ENCODE data around the gene TTC19.

TTC19 gene

DNA sequence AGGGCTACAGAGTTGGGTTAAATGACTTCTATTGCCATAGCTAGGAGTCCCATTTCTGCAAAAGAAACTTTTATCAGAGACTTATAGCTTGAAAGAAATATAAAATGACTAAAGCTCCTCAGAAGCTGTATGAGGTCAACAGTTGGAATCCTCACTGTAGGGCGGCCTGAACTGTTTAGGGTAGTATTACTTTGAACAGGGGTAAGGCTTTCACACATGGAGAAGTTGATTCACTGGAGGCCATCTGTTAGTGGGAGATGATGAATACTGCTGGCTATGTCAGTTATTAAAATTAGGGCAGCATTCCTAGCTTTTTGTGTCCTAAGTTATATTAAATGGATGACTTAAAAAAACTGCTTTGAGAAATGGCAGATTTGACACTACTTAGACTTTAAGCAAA lies 6.0 kb downstream of the TTC19 start:
- no peaks in the 10 kb centered on the region for H3K9me3 ChIP-seq (ENCODE audit: low read length)

GRCh38 chr17:16007439-16007838 lies 7.8 kb downstream of the TTC19 start:
- Histone ChIP-seq H3K36me3 (ENCODE audit: insufficient read depth, low read length) (peaks cover 63% of the 10 kb centered on the region), H3K4me3 (ENCODE audit: low read depth in 1 of 2, low read length in 2 of 2) (no peak overlapping the region), H3K9ac (ENCODE audit: low read length) (no peak overlapping the region), H3K4me1 (ENCODE audit: insufficient read depth, low read length) (no peaks in the 10 kb centered on the region), H3K27ac (ENCODE audit: low read depth, low read length) (no peak overlapping the region), H3K27me3 (ENCODE audit: control insufficient read depth in 1 of 2, insufficient read depth in 2 of 2, low read length in 2 of 2) (no peaks in the 10 kb centered on the region), H3K9me3 (ENCODE audit: low read length) (no peaks in the 10 kb centered on the region)

More for the DNA sequence above, 6.0 kb downstream of the TTC19 start:
- Histone ChIP-seq H3K4me1 (ENCODE audit: insufficient read depth, low read length) (peaks cover 9% of the 10 kb centered on the region), H3K36me3 (ENCODE audit: insufficient read depth, low read length) (peaks cover 72% of the 10 kb centered on the region), H3K27me3 (ENCODE audit: control insufficient read depth in 1 of 2, insufficient read depth in 2 of 2, low read length in 2 of 2) (no peaks in the 10 kb centered on the region), H3K9ac (ENCODE audit: low read length) (no peak overlapping the region), H3K27ac (ENCODE audit: low read depth, low read length) (no peak overlapping the region), H3K4me3 (ENCODE audit: low read depth in 1 of 2, low read length in 2 of 2) (no peak overlapping the region)

GRCh38 chr17:16013943-16014407 lies 14.4 kb downstream of the TTC19 start:
- no peak overlapping the region for H3K9ac ChIP-seq (ENCODE audit: low read length)
- no peaks in the 10 kb centered on the region for H3K4me1 ChIP-seq (ENCODE audit: insufficient read depth, low read length)
- no peak overlapping the region for H3K27ac ChIP-seq (ENCODE audit: low read depth, low read length)
- no peaks in the 10 kb centered on the region for H3K9me3 ChIP-seq (ENCODE audit: low read length)
- H3K36me3 ChIP-seq (ENCODE audit: insufficient read depth, low read length) = peaks cover 34% of the 10 kb centered on the region
- no peaks in the 10 kb centered on the region for H3K27me3 ChIP-seq (ENCODE audit: control insufficient read depth in 1 of 2, insufficient read depth in 2 of 2, low read length in 2 of 2)
- no peak overlapping the region for H3K4me3 ChIP-seq (ENCODE audit: low read depth in 1 of 2, low read length in 2 of 2)

GRCh38 chr17:16019347-16019746 lies 19.7 kb downstream of the TTC19 start:
- no peak overlapping the region for H3K4me3 ChIP-seq (ENCODE audit: low read depth in 1 of 2, low read length in 2 of 2)
- H3K4me1 ChIP-seq (ENCODE audit: insufficient read depth, low read length) = peaks cover 15% of the 10 kb centered on the region
- no peak overlapping the region for H3K27ac ChIP-seq (ENCODE audit: low read depth, low read length)
- no peak overlapping the region for H3K9ac ChIP-seq (ENCODE audit: low read length)
- H3K9me3 ChIP-seq (ENCODE audit: low read length) = no peaks in the 10 kb centered on the region
- peaks cover 25% of the 10 kb centered on the region for H3K36me3 ChIP-seq (ENCODE audit: insufficient read depth, low read length)
- no peaks in the 10 kb centered on the region for H3K27me3 ChIP-seq (ENCODE audit: control insufficient read depth in 1 of 2, insufficient read depth in 2 of 2, low read length in 2 of 2)

DNA sequence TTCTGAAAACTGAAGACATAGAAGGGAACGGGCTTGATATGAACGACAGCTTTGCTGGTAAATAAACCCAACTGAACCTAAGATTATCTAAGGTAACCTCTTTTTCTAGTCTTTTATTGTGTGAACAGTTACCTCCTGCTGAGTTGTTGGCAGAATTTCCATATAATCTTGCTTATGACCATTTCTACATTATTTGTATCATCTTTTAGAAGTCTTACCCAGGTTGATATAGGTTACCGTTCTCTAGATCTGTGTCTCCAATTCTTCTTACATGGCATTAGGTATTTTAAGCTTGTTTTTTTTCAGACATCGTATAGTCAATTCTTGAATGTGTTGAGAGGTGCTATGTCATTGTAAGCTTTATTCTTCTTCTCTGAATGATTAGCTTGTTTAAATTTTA lies 24.3 kb downstream of the TTC19 start:
- Histone ChIP-seq H3K27me3 (ENCODE audit: control insufficient read depth in 1 of 2, insufficient read depth in 2 of 2, low read length in 2 of 2) (no peaks in the 10 kb centered on the region), H3K36me3 (ENCODE audit: insufficient read depth, low read length) (peaks cover 45% of the 10 kb centered on the region), H3K27ac (ENCODE audit: low read depth, low read length) (no peak overlapping the region), H3K9ac (ENCODE audit: low read length) (no peak overlapping the region), H3K4me3 (ENCODE audit: low read depth in 1 of 2, low read length in 2 of 2) (no peak overlapping the region), H3K4me1 (ENCODE audit: insufficient read depth, low read length) (peaks cover 15% of the 10 kb centered on the region), H3K9me3 (ENCODE audit: low read length) (no peaks in the 10 kb centered on the region)

DNA sequence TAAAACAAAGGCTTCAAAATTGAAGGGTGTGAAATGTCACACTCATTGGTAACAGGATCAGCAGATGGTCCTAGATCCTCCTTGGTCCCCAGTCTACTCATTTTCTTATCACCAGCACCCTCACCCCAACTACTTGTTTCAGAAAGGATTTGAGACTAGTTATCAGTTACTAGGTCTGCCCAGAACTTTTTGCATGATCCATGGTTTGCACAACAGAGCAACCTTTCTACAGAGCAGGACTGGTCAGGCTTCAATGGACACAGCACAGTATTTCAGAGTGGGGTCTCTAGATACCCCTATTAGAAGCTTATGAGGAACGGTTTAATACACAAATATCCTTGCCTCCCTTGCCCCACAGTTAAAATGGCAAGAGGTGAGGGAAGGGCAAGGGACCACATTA lies 25.6 kb downstream of the TTC19 start:
- Histone ChIP-seq H3K9me3 (ENCODE audit: low read length) (no peaks in the 10 kb centered on the region), H3K4me1 (ENCODE audit: insufficient read depth, low read length) (peaks cover 7% of the 10 kb centered on the region), H3K27ac (ENCODE audit: low read depth, low read length) (no peak overlapping the region), H3K9ac (ENCODE audit: low read length) (no peak overlapping the region), H3K36me3 (ENCODE audit: insufficient read depth, low read length) (peaks cover 54% of the 10 kb centered on the region), H3K4me3 (ENCODE audit: low read depth in 1 of 2, low read length in 2 of 2) (no peak overlapping the region), H3K27me3 (ENCODE audit: control insufficient read depth in 1 of 2, insufficient read depth in 2 of 2, low read length in 2 of 2) (no peaks in the 10 kb centered on the region)

- Histone ChIP-seq H3K4me1 (ENCODE audit: insufficient read depth, low read length) (peaks cover under 1% of the 10 kb centered on the region), H3K9me3 (ENCODE audit: low read length) (no peaks in the 10 kb centered on the region), H3K36me3 (ENCODE audit: insufficient read depth, low read length) (peaks cover 68% of the 10 kb centered on the region), H3K27ac (ENCODE audit: low read depth, low read length) (no peak overlapping the region), H3K27me3 (ENCODE audit: control insufficient read depth in 1 of 2, insufficient read depth in 2 of 2, low read length in 2 of 2) (no peaks in the 10 kb centered on the region), H3K4me3 (ENCODE audit: low read depth in 1 of 2, low read length in 2 of 2) (no peak overlapping the region), H3K9ac (ENCODE audit: low read length) (no peak overlapping the region)
These were observed 27.3 kb downstream of the TTC19 start for GRCh38 chr17:16026895-16027294.

DNA sequence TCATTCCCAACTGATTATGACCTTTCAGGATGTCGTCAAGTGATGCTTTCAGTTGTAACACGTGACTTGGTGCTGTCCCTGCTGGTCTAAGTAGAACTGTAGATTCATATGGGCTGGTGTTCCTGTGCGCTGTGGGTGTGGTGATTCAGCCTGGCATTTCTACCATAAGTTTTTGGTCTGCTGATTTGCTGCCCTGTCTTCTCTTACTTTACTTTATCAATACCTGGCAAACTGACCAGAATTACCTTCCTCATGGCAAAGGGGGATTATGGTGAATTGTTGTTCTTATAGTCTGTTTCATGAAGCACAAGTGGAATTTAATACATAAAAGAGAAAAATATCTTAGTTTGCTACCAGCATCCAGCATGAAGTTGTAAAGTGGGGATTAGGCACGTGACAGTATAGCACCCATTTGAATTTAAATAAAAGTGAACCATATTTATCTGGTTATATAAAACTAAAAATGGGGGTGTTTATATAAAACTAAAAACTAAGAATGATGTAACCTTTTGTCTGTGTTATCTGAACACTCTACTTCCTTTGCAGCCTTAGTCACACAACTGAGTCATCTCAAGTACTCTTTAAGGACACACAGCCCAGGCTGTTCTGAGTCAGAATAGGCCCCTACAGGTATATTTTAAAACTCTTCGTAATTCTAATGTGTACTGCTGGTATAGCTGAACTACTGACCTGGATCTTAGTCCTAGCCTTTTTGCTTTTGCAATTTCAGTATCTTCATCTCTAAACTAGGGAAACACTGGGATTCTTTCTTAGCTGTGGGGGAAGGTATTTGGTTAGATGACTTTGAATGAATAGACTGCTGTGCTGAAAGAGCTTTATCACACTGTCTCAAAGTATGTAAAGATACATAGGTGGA lies 28.3 kb downstream of the TTC19 start:
- Histone ChIP-seq H3K27me3 (ENCODE audit: control insufficient read depth in 1 of 2, insufficient read depth in 2 of 2, low read length in 2 of 2) (no peaks in the 10 kb centered on the region), H3K27ac (ENCODE audit: low read depth, low read length) (no peak overlapping the region), H3K4me1 (ENCODE audit: insufficient read depth, low read length) (no peaks in the 10 kb centered on the region), H3K36me3 (ENCODE audit: insufficient read depth, low read length) (peaks cover 78% of the 10 kb centered on the region), H3K9me3 (ENCODE audit: low read length) (no peaks in the 10 kb centered on the region), H3K9ac (ENCODE audit: low read length) (no peak overlapping the region), H3K4me3 (ENCODE audit: low read depth in 1 of 2, low read length in 2 of 2) (no peak overlapping the region)

DNA sequence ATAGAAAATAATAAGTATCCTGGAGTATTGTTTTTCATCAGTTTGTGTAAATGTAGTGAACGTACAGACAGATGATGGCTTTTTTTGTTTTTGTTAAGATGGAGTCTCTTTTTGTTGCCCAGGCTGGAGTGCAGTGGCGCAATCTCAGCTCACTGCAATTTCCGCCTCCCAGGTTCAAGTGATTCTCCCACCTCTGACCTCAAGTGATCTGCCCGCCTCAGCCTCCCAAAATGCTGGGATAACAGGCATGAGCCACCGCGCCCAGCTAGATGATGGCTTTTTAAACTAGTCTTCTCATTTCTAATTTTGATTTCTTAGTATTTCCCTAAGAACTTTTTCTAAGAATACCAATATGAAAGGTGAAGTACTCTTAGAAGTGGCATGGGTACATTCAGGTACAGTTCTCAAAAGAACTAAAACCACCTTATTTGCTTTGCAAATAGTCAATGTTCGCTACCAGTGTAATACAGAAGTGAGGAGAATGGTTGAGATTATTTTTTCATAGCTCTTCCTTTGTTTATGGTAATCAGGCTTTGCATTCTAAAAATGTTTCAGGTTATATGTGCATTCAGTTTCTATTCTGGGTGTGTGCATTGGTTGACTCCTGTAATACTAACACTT lies 34.2 kb downstream of the TTC19 start:
- Histone ChIP-seq H3K9me3 (ENCODE audit: low read length) (no peaks in the 10 kb centered on the region), H3K27ac (ENCODE audit: low read depth, low read length) (no peak overlapping the region), H3K36me3 (ENCODE audit: insufficient read depth, low read length) (peaks cover 81% of the 10 kb centered on the region), H3K27me3 (ENCODE audit: control insufficient read depth in 1 of 2, insufficient read depth in 2 of 2, low read length in 2 of 2) (no peaks in the 10 kb centered on the region), H3K4me1 (ENCODE audit: insufficient read depth, low read length) (no peaks in the 10 kb centered on the region), H3K9ac (ENCODE audit: low read length) (no peak overlapping the region), H3K4me3 (ENCODE audit: low read depth in 1 of 2, low read length in 2 of 2) (no peak overlapping the region)

DNA sequence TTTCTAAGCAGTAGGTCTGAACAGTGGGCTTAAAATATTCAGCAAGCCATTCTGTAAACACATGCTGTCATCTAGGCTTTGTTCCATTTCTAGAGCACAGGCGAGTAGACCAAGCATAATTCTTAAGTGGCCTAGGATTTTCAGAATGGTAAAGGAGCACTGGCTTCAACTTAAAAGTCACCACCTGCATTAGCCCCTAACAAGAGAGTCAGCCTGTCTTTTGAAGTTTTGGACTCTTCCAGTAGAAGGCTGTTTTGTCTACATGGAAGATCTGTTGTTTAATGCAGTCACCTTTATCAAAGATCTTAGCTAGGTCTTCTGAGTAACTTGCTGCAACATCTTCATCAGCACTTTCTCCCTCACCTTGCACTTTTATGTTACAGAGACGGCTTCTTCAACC lies 36.6 kb downstream of the TTC19 start:
- no peaks in the 10 kb centered on the region for H3K4me1 ChIP-seq (ENCODE audit: insufficient read depth, low read length)
- H3K36me3 ChIP-seq (ENCODE audit: insufficient read depth, low read length) = peaks cover 74% of the 10 kb centered on the region
- no peaks in the 10 kb centered on the region for H3K9me3 ChIP-seq (ENCODE audit: low read length)
- H3K9ac ChIP-seq (ENCODE audit: low read length) = no peak overlapping the region
- H3K27me3 ChIP-seq (ENCODE audit: control insufficient read depth in 1 of 2, insufficient read depth in 2 of 2, low read length in 2 of 2) = no peaks in the 10 kb centered on the region
- no peak overlapping the region for H3K27ac ChIP-seq (ENCODE audit: low read depth, low read length)
- no peak overlapping the region for H3K4me3 ChIP-seq (ENCODE audit: low read depth in 1 of 2, low read length in 2 of 2)

DNA sequence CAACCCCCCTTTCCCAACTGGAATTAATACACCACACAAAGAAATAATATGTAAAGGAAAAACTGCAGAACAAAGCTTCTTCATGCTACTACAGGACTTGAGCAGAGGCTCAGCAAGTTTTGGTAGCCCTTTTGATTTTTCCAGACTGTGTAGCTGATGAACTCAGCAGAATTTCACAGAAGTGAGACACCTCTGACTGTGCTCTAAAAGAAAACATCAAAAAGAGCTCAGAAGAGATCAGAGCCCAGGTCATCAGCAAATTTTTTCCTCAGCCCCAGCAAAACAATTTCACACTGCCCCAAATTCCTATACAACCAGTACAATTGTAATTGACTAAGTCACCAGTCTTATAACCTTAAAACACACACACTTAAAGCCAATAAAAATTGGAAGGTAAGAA lies 38.0 kb downstream of the TTC19 start:
- Histone ChIP-seq H3K4me1 (ENCODE audit: insufficient read depth, low read length) (no peaks in the 10 kb centered on the region), H3K36me3 (ENCODE audit: insufficient read depth, low read length) (peaks cover 69% of the 10 kb centered on the region), H3K9me3 (ENCODE audit: low read length) (no peaks in the 10 kb centered on the region), H3K27me3 (ENCODE audit: control insufficient read depth in 1 of 2, insufficient read depth in 2 of 2, low read length in 2 of 2) (no peaks in the 10 kb centered on the region), H3K9ac (ENCODE audit: low read length) (no peak overlapping the region), H3K27ac (ENCODE audit: low read depth, low read length) (no peak overlapping the region), H3K4me3 (ENCODE audit: low read depth in 1 of 2, low read length in 2 of 2) (no peak overlapping the region)

Measured in muscle layer of colon (tissue), 2 donors.